Memory B cell (primary cell): ENCODE data around the gene ZNF197.
"Not testable (repeated sequence)": the region's sequence is repeated elsewhere in the genome, so short reads cannot be mapped to it uniquely, and the experiment has no call there.

Source experiments
- ATAC-seq: fragments of 150-1000 bp; cut with Tn5 transposase; 2 replicates; pipeline ENCODE4 v1.10.0; 2021; ENCODE audit warnings: low read depth, mild to moderate bottlenecking, moderate library complexity
- DNase-seq, 2 donors: peaks; one replicate each; pipeline ENCODE4 v3.0.0; 2022; ENCODE audit warnings: low spot score in 2 of 2
- H3K27ac Mint-ChIP-seq: one replicate; pipeline ENCODE4 v1.8.0; 2022; ENCODE audit warnings: mild to moderate bottlenecking, moderate library complexity, mixed read lengths
- H3K27me3 Mint-ChIP-seq: one replicate; pipeline ENCODE4 v1.8.0; 2022; ENCODE audit warnings: mixed read lengths
- H3K36me3 Mint-ChIP-seq: one replicate; pipeline ENCODE4 v1.8.0; 2022; ENCODE audit warnings: mild to moderate bottlenecking, mixed read lengths
- H3K4me1 Mint-ChIP-seq: one replicate; pipeline ENCODE4 v1.8.0; 2022; ENCODE audit warnings: mixed read lengths
- H3K4me3 Mint-ChIP-seq: one replicate; pipeline ENCODE4 v1.8.0; 2022; ENCODE audit warnings: mild to moderate bottlenecking, moderate library complexity, mixed read lengths
- H3K9me3 Mint-ChIP-seq: one replicate; pipeline ENCODE4 v1.8.0; 2022; ENCODE audit warnings: mixed read lengths

ZNF197 gene

GRCh38 chr3:44642337-44642736 lies 17.5 kb downstream of the ZNF197 start:
- H3K27ac Mint-ChIP-seq, result no peak overlapping the region
- H3K36me3 Mint-ChIP-seq, result peaks cover 51% of the 10 kb centered on the region
- H3K27me3 Mint-ChIP-seq, result no peaks in the 10 kb centered on the region

DNA sequence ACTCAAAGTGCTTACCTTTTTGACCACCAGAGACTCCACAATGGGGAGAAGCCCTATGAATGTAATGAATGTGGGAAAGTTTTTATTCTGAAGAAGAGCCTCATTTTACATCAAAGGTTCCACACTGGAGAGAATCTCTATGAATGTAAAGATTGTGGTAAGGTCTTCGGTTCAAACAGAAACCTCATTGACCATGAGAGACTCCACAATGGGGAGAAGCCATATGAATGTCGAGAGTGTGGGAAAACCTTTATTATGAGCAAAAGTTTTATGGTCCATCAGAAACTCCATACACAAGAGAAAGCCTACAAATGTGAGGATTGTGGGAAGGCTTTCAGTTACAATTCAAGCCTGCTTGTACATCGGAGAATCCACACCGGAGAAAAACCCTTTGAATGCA lies 18.2 kb downstream of the ZNF197 start:
- Mint-ChIP-seq H3K4me1 (peaks cover 4% of the 10 kb centered on the region), H3K4me3 (no peak overlapping the region), H3K27me3 (no peaks in the 10 kb centered on the region), H3K9me3 (peaks cover 12% of the 10 kb centered on the region), H3K27ac (no peak overlapping the region), H3K36me3 (peaks cover 45% of the 10 kb centered on the region)
- no peak for ATAC-seq
- DNase-seq, result no peak

More at GRCh38 chr3:44642337-44642736, 17.5 kb downstream of the ZNF197 start:
- no peaks in the 10 kb centered on the region for H3K4me1 Mint-ChIP-seq
- ATAC-seq (no peak), DNase-seq (no peak)
- no peak overlapping the region for H3K4me3 Mint-ChIP-seq
- peaks cover 12% of the 10 kb centered on the region for H3K9me3 Mint-ChIP-seq

GRCh38 chr3:44647771-44648170 lies 22.9 kb downstream of the ZNF197 start:
- peak overlapping the region; percentile 89 for H3K4me3 Mint-ChIP-seq
- H3K27ac Mint-ChIP-seq, result peak overlapping the region; percentile 86
- no peaks in the 10 kb centered on the region for H3K27me3 Mint-ChIP-seq
- DNase-seq, result no peak
- H3K9me3 Mint-ChIP-seq, result no peaks in the 10 kb centered on the region
- peaks cover 32% of the 10 kb centered on the region for H3K36me3 Mint-ChIP-seq
- no peak for ATAC-seq
- peaks cover 13% of the 10 kb centered on the region for H3K4me1 Mint-ChIP-seq

DNA sequence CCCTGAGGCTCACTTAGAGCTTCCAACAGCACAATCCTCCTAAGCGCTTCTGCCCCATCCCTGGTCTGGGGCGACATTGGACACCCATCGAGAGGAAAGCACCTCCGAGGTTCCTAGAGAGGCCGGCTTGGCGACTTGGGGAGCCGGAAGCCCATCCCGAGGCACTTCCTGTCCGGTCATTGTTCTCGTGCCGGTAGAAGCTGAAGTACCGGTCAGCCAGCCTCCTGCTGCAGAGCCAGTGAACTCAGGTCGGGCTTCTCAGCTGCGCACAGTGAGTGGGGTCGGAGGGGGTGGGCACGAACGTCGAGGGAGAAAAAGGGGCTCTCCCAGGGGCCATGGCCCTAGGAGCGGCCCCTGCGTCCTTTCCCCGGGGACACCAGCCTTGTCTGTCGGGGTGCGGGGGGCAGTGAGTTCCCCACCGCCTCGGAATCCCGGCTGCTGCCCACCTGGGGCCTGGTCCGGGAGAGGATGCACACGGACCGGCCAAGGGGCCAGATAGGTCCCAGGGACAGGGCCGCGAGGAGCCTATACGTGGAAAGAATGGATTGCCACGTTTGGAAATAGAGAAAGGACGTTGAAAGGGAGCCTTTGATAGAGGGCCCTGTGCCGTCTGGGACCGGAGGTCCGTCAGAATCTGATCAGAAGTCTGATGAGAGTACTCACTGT lies 23.9 kb downstream of the ZNF197 start, which contains the start of gene ZNF35:
ZNF35 (plus strand) TSS at position 169 of the 666 bp plus-strand sequence. CDS start 2,336 bp downstream, outside the sequence.
- Mint-ChIP-seq H3K9me3 (no peaks in the 10 kb centered on the region), H3K4me3 (peak within 1 kb of the TSS; percentile 89), H3K4me1 (peaks cover 13% of the 10 kb centered on the region), H3K36me3 (peaks cover 30% of the 10 kb centered on the region), H3K27ac (peak within 1 kb of the TSS; percentile 86), H3K27me3 (no peaks in the 10 kb centered on the region)
- ATAC-seq (peak; percentile 85), DNase-seq (peak; percentile 31 to 38)

GRCh38 chr3:44649709-44650108 lies 24.9 kb downstream of the ZNF197 start:
- H3K27me3 Mint-ChIP-seq, result no peaks in the 10 kb centered on the region
- H3K4me3 Mint-ChIP-seq, result no peak overlapping the region
- ATAC-seq (no peak), DNase-seq (no peak)
- H3K27ac Mint-ChIP-seq, result no peak overlapping the region
- peaks cover 36% of the 10 kb centered on the region for H3K36me3 Mint-ChIP-seq
- H3K4me1 Mint-ChIP-seq, result peaks cover 16% of the 10 kb centered on the region
- H3K9me3 Mint-ChIP-seq, result peaks cover 4% of the 10 kb centered on the region

- H3K27me3 Mint-ChIP-seq, result no peaks in the 10 kb centered on the region
- peaks cover 9% of the 10 kb centered on the region for H3K4me1 Mint-ChIP-seq
- H3K4me3 Mint-ChIP-seq, result no peak overlapping the region
- DNase-seq (no peak), ATAC-seq (no peak)
- H3K9me3 Mint-ChIP-seq, result peaks cover 20% of the 10 kb centered on the region
- peaks cover 67% of the 10 kb centered on the region for H3K36me3 Mint-ChIP-seq
- H3K27ac Mint-ChIP-seq, result no peak overlapping the region
Observed at GRCh38 chr3:44654039-44654438, 29.2 kb downstream of the ZNF197 start.

DNA sequence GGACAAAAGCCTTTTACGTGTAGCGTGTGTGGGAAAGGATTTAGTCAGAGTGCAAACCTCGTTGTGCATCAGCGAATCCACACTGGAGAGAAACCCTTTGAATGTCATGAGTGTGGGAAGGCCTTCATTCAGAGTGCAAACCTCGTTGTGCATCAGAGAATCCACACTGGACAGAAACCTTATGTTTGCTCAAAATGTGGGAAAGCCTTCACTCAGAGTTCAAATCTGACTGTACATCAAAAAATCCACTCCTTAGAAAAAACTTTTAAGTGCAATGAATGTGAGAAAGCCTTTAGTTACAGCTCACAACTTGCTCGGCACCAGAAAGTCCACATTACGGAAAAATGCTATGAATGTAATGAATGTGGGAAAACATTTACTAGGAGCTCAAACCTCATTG lies 34.2 kb downstream of the ZNF197 start:
- Mint-ChIP-seq H3K36me3 (peaks cover 59% of the 10 kb centered on the region), H3K4me3 (no peak overlapping the region), H3K9me3 (peaks cover 22% of the 10 kb centered on the region), H3K4me1 (peaks cover 1% of the 10 kb centered on the region), H3K27ac (no peak overlapping the region), H3K27me3 (no peaks in the 10 kb centered on the region)
- DNase-seq (no peak), ATAC-seq (no peak)

GRCh38 chr3:44659434-44659833 lies 34.6 kb downstream of the ZNF197 start:
- H3K4me3 Mint-ChIP-seq, result no peak overlapping the region

DNA sequence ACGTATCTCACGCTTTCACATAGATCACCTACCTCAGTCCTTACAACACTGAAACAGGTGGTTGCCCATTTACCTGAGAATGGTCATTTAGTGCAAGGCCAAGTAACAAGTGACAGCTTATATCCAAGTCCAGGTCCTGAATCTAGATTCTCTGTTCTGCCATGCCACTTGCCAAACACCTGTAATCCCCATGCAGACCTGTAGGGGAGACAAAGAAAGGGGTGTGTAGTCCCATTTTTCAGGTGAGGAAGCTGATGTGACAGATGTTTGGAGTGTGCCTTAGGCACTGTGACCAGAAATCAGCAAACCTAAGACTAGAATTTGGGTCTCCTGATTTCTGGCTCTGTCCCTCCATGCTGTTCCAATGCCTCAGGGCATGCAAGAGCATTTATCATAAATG lies 36.4 kb downstream of the ZNF197 start:
- ATAC-seq (no peak), DNase-seq (no peak)
- H3K27me3 Mint-ChIP-seq, result no peaks in the 10 kb centered on the region
- peaks cover 24% of the 10 kb centered on the region for H3K9me3 Mint-ChIP-seq
- no peak overlapping the region for H3K27ac Mint-ChIP-seq
- no peaks in the 10 kb centered on the region for H3K4me1 Mint-ChIP-seq
- no peak overlapping the region for H3K4me3 Mint-ChIP-seq
- H3K36me3 Mint-ChIP-seq, result peaks cover 53% of the 10 kb centered on the region

More at GRCh38 chr3:44659434-44659833, 34.6 kb downstream of the ZNF197 start:
- H3K9me3 Mint-ChIP-seq, result peaks cover 21% of the 10 kb centered on the region
- H3K27me3 Mint-ChIP-seq, result no peaks in the 10 kb centered on the region
- peaks cover 55% of the 10 kb centered on the region for H3K36me3 Mint-ChIP-seq
- H3K27ac Mint-ChIP-seq, result no peak overlapping the region
- no peaks in the 10 kb centered on the region for H3K4me1 Mint-ChIP-seq
- ATAC-seq (no peak), DNase-seq (no peak)

- H3K4me3 Mint-ChIP-seq, result no peak overlapping the region
- DNase-seq (no peak), ATAC-seq (no peak)
- peaks cover 2% of the 10 kb centered on the region for H3K4me1 Mint-ChIP-seq
- peaks cover 11% of the 10 kb centered on the region for H3K9me3 Mint-ChIP-seq
- no peaks in the 10 kb centered on the region for H3K27me3 Mint-ChIP-seq
- H3K27ac Mint-ChIP-seq, result no peak overlapping the region
- peaks cover 19% of the 10 kb centered on the region for H3K36me3 Mint-ChIP-seq
Observed at GRCh38 chr3:44665173-44665572, 40.3 kb downstream of the ZNF197 start.

GRCh38 chr3:44666346-44666745 lies 41.5 kb downstream of the ZNF197 start:
- H3K4me3 Mint-ChIP-seq, result no peak overlapping the region

GRCh38 chr3:44669760-44670159 lies 44.9 kb downstream of the ZNF197 start:
- H3K4me3 Mint-ChIP-seq, result no peak overlapping the region
- DNase-seq, result no peak
- no peak for ATAC-seq
- H3K4me1 Mint-ChIP-seq, result peaks cover 2% of the 10 kb centered on the region
- peaks cover 20% of the 10 kb centered on the region for H3K9me3 Mint-ChIP-seq
- H3K27ac Mint-ChIP-seq, result peak overlapping the region; percentile 59
- peaks cover 19% of the 10 kb centered on the region for H3K36me3 Mint-ChIP-seq
- H3K27me3 Mint-ChIP-seq, result no peaks in the 10 kb centered on the region

More at GRCh38 chr3:44666346-44666745, 41.5 kb downstream of the ZNF197 start:
- Mint-ChIP-seq H3K27me3 (no peaks in the 10 kb centered on the region), H3K27ac (no peak overlapping the region), H3K36me3 (peaks cover 12% of the 10 kb centered on the region), H3K4me1 (peaks cover 2% of the 10 kb centered on the region), H3K9me3 (peaks cover 10% of the 10 kb centered on the region)
- ATAC-seq (no peak), DNase-seq (no peak)

DNA sequence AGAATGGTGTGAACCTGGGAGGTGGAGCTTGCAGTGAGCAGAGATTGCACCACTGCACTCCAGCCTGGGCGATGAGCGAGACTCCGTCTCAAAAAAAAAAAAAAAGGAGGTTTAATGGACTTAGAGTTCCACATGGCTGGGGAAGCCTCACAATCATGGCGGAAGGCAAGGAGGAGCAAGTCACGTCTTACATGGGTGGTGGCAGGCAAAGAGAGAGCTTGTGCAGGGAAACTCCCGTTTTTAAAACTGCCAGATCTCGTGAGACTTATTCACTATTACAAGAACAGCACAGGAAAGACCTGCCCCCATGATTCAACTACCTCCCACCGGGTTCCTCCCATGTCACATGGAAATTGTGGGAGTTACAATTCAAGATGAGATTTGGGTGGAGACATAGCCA lies 48.6 kb downstream of the ZNF197 start:
- H3K36me3 Mint-ChIP-seq, result peaks cover 18% of the 10 kb centered on the region
- H3K4me3 Mint-ChIP-seq, ATAC-seq, DNase-seq, H3K27me3 Mint-ChIP-seq, H3K27ac Mint-ChIP-seq, H3K4me1 Mint-ChIP-seq: not testable (repeated sequence)
- H3K9me3 Mint-ChIP-seq, result peaks cover 15% of the 10 kb centered on the region

DNA sequence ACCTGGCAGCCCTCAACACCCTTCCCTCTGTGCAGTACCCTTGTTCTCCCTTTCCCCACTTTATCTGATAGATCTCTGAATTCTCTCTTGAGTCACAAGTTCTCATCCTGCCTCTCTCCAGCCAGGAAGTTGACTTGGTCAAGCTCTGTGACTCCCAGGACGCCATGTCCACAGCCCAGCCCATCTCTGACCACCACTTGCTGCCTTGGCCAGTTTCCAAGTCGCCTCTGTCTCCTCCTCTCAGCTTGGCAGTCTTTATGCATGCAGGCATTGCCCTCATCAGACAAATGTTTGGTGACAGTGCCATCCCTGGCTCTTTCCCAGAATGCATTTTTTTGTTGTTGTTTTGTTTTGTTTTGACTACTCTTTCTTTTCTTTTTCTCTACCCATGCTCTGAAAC lies 49.4 kb downstream of the ZNF197 start:
- H3K27me3 Mint-ChIP-seq, result no peaks in the 10 kb centered on the region
- H3K9me3 Mint-ChIP-seq, result peaks cover 15% of the 10 kb centered on the region
- no peak overlapping the region for H3K4me3 Mint-ChIP-seq
- DNase-seq (no peak), ATAC-seq (no peak)
- peaks cover 18% of the 10 kb centered on the region for H3K36me3 Mint-ChIP-seq
- peaks cover 2% of the 10 kb centered on the region for H3K4me1 Mint-ChIP-seq
- H3K27ac Mint-ChIP-seq, result no peak overlapping the region
